ENCODE data around the gene DYNC1LI2.
"Not testable (repeated sequence)": the region's sequence is repeated elsewhere in the genome, so short reads cannot be mapped to it uniquely, and the experiment has no call there.

DYNC1LI2 gene

DNA sequence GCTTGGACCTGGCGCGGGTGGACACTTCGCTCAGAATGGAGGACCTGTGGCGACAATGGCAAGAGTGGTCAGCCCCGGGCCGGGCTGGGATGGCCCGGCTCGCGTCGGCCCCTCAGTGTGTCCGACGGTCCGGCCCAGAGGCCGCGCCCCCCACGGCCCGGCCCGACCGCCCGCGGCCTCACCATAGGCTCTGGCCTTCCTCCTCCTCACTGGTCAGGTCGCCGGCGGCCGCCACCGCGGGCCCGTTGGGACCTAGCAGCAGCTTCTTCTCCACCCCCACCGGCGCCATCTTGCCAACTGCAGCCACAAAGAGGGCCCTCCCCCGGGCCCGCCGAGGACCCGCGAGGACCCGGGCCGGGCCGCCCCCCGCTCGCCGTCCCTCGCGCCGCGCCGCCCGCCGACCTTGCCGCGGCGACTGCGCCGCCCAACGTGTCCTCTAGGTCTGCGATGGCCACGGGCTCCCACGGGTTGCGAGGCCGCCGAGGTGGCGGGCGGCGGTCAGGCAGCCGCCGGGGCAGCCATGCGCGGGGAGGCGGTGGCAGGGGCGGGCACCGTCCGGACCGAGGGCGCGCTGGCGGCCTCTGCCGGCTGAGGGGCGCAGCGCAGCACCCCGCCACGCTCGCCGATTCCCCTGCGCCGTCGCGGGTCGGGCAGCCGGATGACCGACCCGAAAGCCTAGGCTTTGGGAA is at the start of gene DYNC1LI2:
DYNC1LI2 (minus strand) TSS at position 307 of the 689 bp plus-strand sequence; CDS start at position 289, 18 bp downstream.
- peak; percentile 69 for DNase-seq (ENCODE audit: low read depth)

DNA sequence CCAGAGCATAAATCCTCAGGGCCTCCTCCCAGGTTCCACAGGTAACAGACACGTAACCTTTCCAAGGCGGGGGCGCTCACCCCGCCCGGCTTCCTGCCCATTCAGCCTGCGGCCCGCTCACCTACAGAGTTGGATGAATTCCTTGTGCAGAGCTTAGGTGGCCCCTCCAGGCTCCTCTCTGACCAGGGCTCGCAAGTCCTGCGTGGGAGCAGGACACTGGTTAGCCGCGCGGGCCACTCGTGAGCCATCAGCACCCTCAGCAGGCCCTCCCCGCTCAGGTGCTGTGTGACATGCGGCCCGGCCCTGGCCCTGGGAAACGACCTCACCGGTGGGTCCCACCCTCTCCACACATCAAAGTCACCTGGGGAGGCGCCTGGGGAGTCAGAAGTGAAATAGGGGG is 49.4 kb upstream of the DYNC1LI2 start:
- no peak for DNase-seq (ENCODE audit: low read depth)

DNA sequence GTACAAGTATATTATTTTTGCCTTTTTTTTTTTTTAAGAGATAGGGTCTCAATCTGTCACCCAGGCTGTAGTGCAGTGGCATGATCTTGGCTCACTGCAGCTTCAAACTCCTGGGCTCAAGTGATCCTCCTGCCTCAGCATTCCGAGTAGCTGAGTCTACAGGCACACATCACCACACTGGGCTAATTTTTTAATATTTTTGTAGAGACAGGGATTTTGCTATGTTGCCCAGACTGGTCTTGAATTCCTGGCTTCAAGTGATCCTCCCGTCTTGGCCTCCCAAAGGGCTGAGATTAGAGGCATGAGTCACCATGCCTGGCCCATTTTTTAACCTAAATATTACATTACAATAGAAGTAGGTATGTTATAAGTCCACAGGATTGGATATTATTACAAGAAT is 46.8 kb upstream of the DYNC1LI2 start:
- no peak for DNase-seq (ENCODE audit: low read depth)

DNA sequence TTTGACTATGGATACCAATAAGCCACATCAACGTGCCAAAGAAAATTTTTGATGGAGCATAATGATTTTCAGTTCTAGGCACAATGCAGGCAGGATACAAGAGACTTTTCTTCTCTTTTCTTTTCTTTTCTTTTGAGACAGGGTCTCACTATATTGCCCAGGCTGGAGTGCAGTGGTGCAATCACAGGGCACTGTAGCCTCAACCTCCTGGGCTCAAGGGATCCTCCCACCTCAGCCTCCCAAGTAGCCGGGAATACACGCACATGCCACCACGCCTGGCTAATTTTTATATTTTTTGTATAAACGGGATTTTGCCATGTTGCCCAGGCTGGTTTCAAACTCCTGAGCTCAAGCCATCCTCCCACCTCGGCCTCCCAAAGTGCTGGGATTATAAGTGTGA is 42.6 kb upstream of the DYNC1LI2 start:
- not testable (repeated sequence) for DNase-seq (ENCODE audit: low read depth)

DNA sequence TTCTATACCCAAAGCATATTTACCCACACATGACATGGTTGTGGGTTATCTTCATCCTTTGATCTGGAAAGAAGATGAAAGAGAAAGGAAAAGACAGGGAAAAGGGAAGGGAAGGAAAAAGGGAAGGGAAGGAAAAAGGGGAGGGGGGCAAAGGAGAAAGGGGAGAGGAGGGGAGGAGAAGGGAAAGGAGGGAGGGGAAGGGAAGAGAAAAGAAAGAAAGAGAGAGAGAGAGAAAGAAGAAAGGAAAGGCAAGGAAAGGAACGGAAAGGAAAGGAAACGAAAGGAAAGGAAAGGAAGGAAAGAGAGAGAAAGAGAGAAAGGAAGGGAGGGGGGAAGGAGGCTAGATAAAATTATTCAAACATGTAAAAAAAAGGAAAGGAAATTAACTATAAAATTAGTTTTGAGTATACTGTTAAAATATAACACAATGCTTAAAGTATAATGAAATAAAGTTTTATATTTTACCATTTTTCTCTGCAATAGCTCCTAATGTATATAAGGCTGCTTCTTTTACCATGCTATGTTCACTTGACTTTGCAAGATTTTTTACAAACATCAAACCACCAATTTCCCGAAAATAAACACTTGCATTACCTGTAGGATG is 38.8 kb upstream of the DYNC1LI2 start:
- no peak for DNase-seq (ENCODE audit: low read depth)

DNA sequence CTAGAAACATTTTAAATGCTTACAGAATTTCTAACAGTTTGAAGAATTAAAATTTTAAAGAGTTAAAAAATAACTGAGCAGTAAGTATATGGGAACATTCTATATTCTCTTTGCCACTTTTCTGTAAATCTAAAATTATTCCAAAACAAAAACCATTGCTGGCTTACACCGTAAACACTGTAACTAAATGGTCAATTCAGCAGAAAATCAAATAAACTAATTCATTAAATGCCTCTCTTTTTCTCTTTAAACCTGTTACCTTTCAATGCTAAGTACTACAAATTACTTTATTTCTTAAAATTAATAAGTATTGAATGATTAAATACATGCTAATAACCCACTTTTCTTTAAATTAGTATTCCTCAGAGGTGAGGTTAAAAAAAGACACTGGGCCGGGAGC is 36.0 kb upstream of the DYNC1LI2 start:
- DNase-seq (ENCODE audit: low read depth): no peak

DNA sequence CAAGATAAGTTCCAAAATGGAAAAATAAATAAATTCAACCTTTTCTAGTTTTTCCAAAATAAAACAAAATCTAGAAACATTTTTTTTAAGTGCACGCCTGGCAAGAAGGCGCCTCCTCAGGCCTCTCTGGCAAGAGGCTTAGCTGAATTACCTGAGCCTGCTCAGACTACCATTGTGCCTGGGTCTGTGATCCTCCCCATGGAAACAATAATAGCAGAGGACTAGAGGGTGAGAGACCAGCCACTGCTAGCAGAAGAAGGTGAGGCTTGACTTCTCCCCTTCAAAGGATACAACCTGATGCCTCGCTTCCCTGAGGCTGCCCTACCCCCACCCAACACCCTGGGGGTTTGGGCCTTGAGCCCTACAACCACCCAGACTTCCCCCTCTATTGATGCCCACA is 35.1 kb upstream of the DYNC1LI2 start:
- DNase-seq (ENCODE audit: low read depth): no peak

DNA sequence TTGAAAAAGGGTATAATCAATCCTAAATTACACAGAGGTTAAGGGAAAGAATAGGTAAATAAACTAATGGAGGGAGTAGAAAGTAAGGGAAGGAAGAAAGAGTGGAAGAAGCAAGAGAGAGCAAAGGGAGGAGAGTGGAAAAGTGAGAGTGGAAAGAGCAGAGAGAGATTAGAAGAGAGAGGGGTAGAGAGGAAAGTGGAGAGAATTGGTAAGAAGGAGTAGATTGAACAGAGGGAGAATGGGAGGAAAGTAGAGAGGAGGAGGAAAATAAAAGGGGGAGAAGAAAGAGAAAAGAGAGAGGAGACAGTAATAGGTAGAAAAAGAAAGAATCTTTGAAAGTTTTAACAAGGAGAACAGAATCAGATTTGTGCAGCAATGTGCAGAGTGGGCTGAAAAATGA is 25.0 kb upstream of the DYNC1LI2 start:
- DNase-seq (ENCODE audit: low read depth): no peak

DNA sequence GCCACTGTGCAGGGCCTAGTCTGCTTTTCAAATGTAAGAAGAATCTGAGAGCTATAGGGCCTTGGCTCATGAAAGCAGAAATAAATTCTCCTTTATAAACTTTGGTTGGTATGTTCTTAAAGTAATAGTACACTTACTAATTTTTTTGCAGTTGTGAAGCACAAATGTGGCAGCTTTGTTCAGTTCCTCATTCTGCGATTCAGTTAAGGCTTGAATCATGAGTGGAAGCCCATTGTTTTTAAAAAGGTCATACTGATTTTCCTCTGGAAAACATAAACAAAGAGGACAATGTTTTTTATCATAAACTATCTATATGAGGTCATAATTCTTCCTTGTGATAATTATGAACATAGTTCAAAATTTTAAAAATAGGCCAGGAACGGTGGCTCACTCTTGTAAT is 23.6 kb upstream of the DYNC1LI2 start:
- DNase-seq (ENCODE audit: low read depth): no peak

DNA sequence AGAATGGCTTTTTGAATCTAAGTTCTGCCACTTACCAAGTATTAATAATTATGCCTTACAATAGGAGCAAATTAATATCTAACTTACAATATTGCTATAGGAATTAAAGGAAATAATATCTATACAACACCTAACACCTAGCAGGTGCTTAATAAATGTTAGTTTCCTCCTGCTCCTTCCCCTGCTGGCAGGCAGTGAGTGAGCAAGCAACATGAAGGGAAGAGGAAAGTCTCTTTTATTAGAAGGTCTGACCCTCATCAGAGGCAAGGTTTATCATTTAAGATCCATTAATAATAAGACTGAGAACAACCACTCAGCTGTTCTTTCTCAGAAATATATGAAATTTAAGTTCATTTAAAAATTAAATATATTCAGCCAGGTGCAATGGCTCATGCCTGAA is 6.7 kb upstream of the DYNC1LI2 start:
- no peak for DNase-seq (ENCODE audit: low read depth)

DNA sequence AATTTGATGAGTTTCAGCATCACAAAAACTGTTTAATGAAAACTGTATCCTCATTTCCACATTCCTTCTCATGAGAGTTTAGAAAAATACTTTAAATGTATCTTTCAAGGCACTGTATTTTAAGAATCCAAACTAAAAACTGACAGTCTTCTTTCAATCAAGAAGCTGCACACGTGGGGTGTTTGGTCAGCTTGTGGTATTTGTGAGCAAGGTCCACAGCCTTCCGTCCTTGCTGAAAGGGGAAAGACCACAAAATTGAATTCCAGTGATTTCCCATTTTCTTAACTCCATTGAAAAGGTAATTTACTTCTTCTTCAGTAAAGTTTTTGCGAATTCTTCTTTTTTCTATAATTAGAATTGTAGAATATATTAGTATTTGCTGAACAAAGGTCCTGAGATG is 3.4 kb upstream of the DYNC1LI2 start:
- no peak for DNase-seq (ENCODE audit: low read depth)

DNA sequence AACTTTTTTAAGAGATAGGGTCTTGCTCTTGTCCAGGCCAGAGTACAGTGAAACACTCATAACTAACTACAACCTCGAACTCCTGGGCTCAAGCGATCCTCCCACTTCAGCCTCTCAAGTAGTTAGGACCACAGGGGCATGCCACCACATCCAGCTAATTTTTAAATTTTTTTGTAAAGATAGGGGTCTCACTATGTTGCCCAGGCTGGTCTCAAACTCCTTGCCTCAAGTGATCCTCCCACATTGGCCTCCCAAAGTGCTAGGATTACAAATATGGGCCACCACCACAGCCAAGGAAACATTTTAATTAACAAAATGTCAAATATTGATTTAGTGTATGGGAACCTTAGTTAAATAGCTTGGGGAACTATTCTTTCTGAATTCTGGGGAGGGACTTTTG is 2.8 kb upstream of the DYNC1LI2 start:
- no peak for DNase-seq (ENCODE audit: low read depth)

DNA sequence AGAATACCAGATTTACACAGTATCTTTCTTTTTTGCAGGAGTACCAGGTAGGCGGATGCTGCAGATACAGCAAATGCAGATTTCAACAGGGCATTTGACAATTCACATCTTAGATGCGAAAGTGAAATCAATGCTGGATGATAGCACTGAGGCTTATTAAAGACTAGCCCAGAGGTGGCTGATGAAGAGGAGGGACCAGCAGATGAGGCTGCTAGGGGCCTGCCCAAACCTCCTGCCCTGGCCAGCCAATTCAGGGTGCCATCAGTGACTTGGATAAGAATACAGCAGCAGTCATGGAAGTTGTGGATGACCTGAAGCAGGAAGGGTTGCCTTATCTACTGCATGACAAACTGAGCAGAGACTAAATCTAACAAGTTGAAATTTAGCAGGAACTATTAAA is 1.5 kb upstream of the DYNC1LI2 start:
- DNase-seq (ENCODE audit: low read depth): no peak

DNA sequence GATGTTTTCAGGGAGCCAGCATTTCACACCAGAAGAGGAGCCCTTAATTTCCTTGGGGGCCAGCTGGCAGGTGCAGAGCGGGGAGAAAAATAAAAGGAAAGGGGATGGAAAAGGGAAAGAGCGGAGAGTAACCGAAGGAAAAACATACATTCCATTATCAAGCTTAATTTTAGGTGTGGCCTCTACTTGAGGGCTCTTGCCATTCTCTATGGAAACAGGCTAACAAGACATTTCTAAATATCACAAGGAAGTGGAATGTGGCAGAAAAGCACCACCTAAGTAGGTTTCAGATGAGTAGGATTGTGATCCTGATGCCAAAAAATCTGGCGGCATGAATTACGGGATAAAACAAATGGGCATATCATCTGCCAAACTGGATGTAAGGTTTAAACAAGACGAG is 970 bp upstream of the DYNC1LI2 start:
- DNase-seq (ENCODE audit: low read depth): no peak

DNA sequence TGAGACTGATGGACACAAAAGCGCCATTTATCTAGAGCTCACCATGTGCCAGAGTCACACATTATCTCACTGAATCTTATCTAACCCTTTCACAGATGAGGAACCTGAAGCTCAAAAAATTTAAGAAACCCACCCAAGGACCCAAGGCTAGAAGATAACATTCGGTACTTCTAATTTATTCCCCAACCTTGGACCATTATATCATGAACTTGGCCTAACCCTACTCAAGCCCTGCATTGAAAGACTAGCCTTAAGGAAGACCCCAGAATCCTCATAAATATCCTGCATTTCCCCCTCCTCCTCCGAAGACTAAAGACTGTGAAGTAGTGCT is 548 bp upstream of the DYNC1LI2 start:
- no peak for DNase-seq (ENCODE audit: low read depth)

DNA sequence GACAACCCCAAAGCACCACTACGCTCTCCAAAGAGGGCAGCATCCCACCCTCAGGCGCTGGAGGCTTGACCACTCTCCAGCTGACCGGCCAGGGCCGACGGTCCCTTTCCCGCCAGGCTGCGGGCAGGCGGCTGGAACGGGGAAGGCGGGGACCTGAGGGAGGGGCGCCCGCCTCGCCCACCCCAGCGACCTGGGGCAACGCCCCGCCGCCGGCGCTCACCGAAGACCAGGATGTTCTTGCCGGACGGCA is 431 bp downstream of the DYNC1LI2 start:
- DNase-seq (ENCODE audit: low read depth): no peak

DNA sequence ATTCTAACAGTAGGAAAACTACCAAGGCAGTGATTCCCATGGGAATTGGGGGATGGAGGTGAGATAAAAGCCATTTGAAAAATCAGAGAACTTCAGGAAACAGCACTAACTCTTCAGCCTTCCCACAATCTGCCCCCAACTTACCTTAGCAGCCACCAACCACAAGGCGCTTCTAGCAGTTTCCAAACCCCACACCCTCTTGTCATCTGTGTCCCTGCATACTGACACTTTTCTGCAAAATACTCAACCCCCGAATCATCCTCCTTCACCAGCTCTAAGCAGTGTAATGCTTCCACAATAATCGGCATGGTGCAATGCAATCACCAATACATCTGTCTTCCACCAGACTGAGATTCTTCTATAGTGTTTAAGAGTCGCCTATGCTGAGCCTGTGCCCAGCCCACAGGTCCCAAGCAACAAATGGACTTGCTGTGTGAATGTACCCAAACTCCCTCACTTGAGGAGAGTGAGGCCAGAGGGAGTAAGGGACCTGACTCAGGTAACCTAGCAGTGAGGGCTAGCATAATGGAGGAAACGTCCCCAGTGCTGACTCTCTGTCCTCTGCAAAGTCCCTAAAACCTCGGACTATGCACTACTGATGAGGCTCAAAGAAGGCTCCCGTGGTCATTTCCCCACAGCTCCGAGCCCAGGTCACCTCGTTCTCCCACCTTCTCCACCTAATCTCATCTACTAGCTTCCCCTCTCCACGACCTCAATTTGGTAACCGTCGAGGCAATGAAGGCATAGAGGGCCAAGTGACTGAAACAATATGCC is 943 bp downstream of the DYNC1LI2 start:
- no peak for DNase-seq (ENCODE audit: low read depth)

DNA sequence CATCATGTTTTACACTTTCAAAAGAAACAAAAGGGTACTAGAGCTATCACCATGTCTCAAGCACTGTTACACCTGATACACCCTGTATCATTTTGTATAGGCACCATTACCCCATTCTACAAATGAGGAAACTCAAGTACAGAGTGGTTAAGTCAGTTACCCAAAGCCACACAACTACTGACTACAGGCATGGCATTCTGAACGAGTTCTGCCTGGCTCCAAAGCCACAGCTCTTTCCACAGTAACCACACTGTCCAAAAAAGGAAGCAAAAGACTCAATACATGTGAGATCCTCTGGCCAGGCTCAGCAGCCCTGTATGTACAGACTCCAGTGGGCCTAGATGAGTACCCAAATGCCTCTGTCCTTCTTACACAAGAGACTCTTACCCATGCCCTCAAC is 4.7 kb downstream of the DYNC1LI2 start:
- DNase-seq (ENCODE audit: low read depth): no peak

DNA sequence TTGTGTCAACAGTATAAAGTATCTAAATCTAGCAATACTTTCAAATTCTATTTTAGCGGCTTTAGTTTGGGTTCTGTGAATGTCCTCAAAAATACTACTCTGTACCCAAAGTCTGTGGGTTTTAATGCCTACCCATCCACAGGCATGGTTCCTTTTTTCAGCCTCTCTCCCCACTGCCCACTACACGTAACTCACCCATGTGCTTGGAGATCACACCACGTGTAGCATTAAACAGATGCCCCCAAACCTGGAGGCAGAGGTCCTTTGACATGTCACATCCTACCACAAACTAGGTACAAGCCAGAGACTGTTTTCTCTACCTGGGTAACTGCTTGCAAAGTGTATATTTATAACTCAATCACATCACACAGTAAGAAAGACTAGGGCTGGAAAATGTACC is 5.4 kb downstream of the DYNC1LI2 start:
- DNase-seq (ENCODE audit: low read depth): no peak

DNA sequence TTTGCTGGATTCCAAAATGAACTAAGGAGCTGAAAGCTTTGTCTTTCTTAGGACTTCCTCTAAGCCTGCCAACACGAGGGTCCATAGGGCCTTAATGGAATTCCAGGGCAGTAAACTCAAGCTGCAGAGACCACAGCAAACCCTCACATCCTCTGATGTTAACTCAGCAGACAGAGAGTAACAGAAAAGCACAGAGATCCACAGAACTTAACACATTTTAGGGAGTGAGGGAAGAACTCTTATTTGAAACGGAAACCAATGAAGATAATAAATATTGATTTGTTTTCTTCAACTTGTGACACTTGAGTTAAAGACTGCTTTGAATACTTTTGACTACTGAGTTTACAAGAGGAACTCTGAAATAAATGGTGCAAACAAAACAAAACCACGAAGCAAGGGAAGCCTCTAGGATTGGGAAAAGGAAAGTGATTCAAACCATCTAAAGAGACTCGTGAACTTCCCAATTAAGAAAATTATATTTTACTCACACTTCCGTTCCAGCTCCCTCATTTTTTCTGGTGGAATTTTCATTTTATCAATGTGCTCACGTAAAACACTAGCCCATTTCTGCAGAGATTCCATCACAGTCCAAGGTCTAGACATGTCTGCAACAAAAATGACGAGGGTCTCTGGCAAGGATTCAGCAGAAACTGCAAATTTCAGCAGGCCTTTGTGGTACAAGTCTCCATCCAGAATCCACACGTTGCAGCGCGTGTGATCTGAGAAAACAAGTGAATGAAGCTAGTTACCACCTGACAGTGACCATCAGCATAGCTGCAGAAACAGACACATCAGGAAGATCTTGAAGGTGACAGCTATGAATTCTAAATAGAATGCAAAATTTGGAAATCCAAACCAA is 9.2 kb downstream of the DYNC1LI2 start:
- no peak for DNase-seq (ENCODE audit: low read depth)

DNA sequence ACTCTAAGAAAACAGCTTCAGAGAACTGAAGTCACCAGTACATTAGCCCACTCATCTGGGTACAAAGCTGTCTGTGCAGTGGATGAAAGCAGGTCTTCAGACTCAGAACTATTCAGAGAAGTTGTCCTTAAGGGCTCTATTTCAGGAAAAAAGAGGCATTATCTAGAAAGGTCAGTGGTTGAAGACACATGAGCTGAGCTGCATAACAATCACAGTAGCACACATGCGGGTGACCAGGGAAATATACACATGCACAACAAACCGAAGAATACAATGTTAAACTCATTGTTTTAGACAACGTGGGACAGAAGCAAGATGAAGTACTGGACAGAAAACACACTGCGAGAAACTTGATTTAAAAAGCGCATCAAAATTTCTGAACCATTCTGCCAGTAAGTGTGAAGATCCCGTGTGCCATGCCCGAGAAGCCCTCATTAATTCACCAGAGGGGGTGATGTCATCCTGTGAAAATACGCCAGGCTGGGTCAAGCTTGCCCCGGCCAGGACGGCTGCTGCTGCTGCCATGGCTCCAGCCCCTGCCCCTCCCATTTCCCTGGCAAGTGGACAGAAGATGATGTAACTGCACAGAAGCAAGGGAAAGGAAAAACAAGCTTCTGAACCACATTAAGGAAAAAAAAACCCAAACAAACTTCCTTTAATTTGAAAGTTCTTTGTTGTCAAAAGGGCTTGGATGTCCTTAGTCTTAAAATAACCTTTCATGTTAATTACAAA is 10.1 kb downstream of the DYNC1LI2 start:
- DNase-seq (ENCODE audit: low read depth): peak; percentile 91

DNA sequence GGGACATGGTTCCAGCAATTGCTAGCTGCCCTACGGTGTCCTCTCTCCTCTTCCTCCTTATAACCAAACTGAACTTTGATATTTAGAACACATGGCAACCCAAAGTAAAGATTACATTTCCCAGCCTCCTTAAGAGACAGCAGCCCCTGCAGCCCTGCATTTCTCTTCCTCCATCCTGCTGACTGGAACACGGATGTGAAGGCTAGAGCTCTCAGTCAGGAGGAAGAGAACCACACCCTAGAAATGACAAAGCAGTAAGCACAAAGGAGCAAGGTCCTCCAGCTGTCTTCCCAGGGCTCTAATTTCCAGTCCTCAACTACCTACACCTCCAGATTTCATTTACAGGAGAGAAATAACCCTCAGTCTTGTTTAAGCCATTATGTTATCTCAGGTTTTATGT is 10.9 kb downstream of the DYNC1LI2 start:
- no peak for DNase-seq (ENCODE audit: low read depth)

Data from fibroblast of gingiva (primary cell).